Ramos (cell line): ENCODE data around the gene SPTBN1.

ENCODE experiments used
- in situ Hi-C: fragments of 300-500 bp; cut with MboI; formaldehyde crosslinking; loops from one replicate; pipeline ENCODE4 v1.14.3; 2022; ENCODE audit warnings: low sequenced_read_pairs; ENCODE audit not compliant: unreplicated experiment

The SPTBN1 gene

GRCh38 chr2:54658564-54659071 is 202.5 kb downstream of the SPTBN1 start:
- in situ Hi-C loops, result no loop called here

- in situ Hi-C loops, result no loop called here
Measured at GRCh38 chr2:54659527-54659926, 203.4 kb downstream of the SPTBN1 start.

- in situ Hi-C loops, result loop anchor here (10.0 kb wide), 3 partner anchors 136 to 514 kb away; no protein-coding TSS in a partner anchor
Measured at GRCh38 chr2:54660752-54661151, 204.6 kb downstream of the SPTBN1 start.

DNA sequence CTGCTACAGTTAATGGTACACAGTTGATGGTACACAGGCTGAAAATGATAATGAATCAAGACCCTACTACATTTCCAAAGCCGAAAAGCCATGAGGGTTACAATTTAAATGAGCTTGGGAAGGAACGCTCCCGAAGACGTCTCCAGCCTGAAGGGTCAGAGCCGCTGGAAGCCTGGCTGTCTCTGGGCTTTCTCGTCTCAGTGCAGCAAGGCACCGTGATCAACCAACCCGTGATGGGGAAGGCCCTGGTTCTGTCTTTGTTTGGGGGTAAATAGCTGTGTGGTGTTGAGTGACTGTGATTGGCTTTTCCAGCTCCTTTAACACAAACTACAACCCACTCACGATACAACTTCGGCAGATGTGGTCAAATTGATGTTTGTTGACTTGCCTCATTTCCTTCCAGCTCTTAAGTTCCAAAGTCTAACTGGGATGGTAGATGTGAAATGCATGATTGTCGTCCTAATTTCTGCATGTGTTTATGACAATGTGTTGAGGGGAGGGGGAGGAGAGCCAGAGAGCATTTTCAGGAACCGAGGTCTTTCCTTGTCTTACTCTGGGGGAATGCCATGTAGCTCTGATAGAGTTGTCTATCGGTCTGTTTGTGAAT is 207.4 kb downstream of the SPTBN1 start:
- in situ Hi-C loops, result loop anchor here (10.0 kb wide), 3 partner anchors 139 to 511 kb away; no protein-coding TSS in a partner anchor

DNA sequence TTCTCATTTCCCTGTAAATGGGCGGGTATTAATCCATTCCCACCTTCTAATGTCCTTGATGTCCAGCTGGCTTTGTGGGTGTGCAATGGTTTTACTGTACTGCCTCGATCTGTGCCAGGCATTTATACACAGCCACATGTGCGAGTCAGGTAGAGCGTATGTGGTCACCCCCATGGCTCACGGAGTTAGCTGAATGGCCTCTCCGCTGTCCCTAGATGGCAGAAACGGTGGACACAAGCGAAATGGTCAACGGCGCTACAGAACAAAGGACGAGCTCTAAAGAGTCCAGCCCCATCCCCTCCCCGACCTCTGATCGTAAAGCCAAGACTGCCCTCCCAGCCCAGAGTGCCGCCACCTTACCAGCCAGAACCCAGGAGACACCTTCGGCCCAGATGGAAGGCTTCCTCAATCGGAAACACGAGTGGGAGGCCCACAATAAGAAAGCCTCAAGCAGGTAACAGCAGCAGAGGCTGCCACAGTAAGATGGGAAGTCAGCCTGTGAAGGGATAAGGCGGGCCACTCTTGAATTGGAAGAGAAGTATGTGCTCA is 208.2 kb downstream of the SPTBN1 start:
- in situ Hi-C loops, result loop anchor here (10.0 kb wide), 3 partner anchors 140 to 510 kb away; no protein-coding TSS in a partner anchor

DNA sequence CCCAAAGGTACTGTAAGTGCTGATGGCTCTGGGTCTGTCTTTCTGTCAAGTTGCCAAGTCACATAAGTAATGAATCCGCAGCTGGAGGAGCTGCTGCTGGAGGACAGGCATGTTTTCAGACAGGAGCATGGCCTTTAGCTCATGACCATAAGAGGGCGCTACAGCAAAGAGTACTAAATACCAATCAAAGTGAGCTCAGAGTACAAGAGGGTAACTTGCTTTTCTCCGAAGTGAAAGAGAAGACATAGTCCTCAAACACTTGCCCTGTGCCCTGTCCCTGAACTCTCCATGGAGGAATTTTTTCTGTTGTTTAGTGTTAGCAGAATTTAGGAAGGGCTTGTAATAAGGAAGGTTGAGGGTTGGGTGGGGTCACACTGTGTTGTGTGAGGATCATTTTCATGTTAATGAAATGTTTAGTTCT is 209.3 kb downstream of the SPTBN1 start:
- in situ Hi-C loops, result loop anchor here (10.0 kb wide), 3 partner anchors 141 to 509 kb away; no protein-coding TSS in a partner anchor

DNA sequence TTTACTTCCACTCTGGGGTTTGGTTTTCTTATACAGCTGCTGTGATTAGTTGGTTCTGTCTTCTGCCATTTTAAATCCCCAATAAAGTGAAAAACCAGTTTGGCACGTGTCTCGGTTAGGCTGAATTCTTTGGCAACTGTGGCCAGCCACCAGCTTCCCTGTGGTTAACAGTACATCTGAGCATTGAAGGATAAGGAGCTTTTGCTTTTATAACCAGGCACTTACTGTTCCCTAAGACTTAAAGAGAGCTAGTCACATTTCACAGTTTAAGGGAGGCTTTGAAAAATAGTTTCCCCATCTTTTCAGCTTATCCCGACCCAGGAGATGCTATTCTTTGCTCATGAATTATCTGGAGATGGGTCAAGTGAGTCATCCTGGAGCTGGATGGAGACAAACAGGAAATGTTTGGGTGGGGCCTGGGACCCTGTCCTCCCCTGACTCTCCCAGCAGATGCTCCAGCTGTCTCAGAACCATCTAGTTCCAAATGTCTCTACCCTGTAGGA is 210.1 kb downstream of the SPTBN1 start:
- in situ Hi-C loops, result loop anchor here (10.0 kb wide), 3 partner anchors 141 to 509 kb away; no protein-coding TSS in a partner anchor

DNA sequence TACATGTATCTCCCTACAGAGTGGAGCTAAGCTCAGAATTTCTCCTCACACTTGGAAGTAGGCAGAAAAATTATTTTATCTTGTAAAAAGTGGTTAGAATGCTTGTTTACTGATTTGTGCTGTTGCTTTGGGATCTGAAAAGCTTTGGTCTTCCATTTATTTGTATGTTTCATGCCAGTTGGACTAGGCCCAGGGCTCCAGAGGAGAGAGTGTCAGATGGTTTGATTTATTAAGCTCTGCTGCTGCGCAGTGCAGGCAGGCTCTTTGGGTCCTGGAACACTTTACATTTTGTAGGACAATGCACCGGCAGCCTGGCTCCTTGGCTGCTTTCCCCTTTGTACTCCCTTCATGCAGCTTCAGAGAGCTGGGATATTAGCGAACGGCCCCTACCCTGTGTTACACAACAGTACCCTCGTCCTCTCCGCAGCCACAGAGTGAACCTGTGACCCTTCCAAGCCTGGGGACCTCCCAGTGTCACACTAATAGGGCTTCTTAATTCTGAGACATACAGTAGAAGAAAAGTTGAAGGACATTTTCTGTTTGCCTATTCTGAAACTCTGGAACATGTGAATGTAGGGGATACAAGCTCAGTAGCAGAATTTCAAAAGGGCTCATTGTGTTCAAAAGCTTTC is 210.6 kb downstream of the SPTBN1 start:
- in situ Hi-C loops, result loop anchor here (10.0 kb wide), 3 partner anchors 142 to 508 kb away; no protein-coding TSS in a partner anchor

- in situ Hi-C loops, result loop anchor here (10.0 kb wide), 3 partner anchors 142 to 508 kb away; no protein-coding TSS in a partner anchor
Measured at GRCh38 chr2:54667266-54667639, 211.1 kb downstream of the SPTBN1 start.

DNA sequence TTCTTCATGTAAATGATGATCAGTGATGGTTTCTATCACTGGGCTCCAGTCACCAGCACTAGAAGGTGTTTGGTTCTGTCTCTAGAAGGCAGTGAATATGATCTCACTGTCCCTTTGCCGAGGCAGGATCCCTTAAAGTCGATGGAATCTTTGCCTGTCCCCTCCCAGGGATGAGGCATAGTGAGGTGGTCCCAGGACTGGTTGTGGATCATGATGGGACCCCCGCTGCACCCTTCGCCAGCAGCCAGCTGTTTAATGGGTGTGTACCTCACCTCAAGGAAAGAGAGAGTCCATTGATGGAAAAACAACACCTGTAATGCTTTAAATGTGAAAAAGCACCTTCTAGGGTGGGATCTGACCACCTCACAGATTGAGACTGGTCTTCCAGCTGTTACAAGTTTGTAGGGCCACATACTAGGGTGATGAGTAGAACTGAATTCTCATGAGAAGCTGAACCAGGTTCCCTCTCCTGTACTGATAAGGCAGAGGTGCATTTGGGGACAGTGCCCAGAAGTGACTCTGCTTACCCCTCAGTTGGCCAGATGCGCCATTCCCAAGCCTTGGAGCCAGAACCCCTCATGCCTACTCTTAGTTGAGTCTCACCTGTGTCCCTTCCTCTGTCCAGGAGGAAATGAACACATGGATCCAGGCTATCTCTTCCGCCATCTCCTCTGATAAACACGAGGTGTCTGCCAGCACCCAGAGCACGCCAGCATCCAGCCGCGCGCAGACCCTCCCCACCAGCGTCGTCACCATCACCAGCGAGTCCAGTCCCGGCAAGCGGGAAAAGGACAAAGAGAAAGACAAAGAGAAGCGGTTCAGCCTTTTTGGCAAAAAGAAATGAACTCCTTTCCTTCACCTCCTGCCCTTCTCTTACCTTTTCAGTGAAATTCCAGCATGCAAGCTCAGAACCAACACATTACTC is 211.9 kb downstream of the SPTBN1 start:
- in situ Hi-C loops, result loop anchor here (10.0 kb wide), 3 partner anchors 143 to 507 kb away; no protein-coding TSS in a partner anchor

DNA sequence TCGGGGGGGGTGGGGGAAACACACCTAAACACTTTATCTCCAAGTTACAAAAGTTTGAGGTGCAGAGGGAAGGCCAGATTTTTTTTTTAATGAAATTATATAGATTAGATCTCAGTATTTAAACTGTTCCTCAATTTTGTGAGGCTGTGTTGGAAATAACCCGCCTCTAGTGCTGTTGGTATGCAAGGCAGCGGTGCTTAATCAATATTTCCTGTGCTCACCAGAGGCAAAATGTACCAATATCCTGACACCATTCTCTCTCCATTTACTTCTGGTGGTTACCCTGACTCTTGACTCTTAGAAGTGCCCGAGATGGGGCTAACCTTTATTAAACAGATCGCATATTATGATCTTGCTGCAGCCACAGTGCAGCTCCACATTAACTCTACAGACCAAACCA is 212.6 kb downstream of the SPTBN1 start:
- in situ Hi-C loops, result loop anchor here (10.0 kb wide), 3 partner anchors 144 to 506 kb away; no protein-coding TSS in a partner anchor

DNA sequence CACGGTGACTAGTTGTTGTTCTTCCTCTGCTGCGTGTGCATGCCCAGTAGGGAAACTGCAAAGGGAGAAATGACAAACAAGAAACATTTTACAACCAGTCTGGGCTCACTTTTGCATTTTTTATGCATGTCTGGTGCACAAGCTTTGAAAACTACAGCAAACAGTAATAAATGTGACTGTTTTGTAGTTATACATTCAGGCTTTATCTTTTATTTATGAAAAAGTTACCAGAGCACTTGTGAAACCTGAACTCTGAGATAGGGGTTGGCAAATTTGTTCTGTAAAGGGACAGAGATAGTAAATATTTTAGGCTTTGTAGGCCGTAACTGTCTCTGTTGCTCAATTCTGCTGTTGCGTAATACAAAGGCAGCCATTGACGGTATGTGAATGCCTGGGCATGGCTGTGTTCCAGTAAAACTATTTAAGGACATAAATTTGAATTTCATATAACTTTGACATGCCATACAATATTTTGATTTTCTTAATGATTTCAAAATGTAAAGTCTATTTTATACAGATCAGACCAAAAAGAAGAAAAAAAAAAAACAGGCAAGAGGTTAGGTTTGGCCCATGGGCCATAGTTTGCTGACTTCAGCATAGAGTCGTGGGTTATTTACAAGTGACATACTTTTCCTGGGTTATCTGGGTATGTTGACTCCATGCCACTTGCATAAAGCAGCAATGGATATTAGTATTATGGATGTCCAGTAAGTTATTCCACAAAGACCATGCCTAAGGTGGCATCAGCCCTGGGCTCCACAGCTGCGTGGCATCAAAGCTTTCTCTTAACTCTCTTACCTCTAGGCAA is 213.8 kb downstream of the SPTBN1 start:
- in situ Hi-C loops, result loop anchor here (10.0 kb wide), 3 partner anchors 145 to 505 kb away; no protein-coding TSS in a partner anchor

DNA sequence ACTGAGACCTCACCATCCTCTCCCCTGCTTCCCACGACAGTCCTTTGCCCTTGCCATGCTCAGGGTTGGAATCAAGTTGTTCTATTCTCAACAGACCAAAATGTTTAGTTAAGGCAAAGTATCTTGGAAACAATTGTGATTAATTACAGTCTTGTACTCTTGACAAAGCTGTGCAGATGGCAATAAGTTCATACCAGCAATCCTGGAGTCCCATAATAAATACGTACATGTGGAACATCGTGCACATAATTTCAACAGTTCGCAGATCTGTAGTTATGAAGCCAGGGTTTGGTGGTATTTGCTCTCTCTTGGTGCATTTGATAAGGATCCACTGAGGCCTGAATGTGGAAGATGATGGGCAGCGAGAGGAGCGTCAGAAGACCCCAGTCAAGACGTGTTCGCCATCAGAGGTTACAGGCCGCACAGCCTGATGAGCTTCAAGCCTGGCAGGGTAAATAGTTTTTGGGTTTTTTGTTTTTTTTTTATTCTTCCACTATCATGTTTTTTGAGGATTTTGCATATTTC is 214.4 kb downstream of the SPTBN1 start:
- in situ Hi-C loops, result no loop called here

- in situ Hi-C loops, result no loop called here
Measured at GRCh38 chr2:54671010-54671409, 214.9 kb downstream of the SPTBN1 start.

- in situ Hi-C loops, result no loop called here
Measured at GRCh38 chr2:54671875-54672589, 215.9 kb downstream of the SPTBN1 start.

- in situ Hi-C loops, result no loop called here
Measured at GRCh38 chr2:54672590-54673456, 216.7 kb downstream of the SPTBN1 start.

DNA sequence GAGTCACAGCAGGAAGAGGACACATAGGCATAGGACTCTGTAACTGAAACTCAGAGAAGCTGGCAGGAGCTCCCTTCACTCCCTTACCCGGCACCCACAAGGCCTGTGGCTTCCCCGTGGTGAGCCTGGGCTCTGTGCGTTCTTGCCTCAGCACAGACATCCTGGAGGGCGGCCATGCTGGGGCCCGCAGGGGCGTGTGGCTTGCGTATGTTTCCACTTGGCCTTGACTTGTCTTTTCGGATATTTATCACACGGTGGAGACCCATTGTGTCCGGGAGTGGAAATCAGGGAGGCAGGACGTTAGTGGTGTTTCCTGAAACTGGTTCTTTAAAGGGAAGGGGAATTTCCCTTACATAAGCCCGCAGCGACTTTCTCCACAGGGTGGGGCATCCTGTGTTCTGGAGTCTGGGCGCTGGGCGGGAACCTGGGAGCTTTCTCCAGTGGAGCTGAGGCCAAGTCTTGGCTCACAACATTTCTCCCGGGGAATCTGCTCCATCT is 217.4 kb downstream of the SPTBN1 start:
- in situ Hi-C loops, result no loop called here
